ENCODE data around the gene SNED1.

DNA sequence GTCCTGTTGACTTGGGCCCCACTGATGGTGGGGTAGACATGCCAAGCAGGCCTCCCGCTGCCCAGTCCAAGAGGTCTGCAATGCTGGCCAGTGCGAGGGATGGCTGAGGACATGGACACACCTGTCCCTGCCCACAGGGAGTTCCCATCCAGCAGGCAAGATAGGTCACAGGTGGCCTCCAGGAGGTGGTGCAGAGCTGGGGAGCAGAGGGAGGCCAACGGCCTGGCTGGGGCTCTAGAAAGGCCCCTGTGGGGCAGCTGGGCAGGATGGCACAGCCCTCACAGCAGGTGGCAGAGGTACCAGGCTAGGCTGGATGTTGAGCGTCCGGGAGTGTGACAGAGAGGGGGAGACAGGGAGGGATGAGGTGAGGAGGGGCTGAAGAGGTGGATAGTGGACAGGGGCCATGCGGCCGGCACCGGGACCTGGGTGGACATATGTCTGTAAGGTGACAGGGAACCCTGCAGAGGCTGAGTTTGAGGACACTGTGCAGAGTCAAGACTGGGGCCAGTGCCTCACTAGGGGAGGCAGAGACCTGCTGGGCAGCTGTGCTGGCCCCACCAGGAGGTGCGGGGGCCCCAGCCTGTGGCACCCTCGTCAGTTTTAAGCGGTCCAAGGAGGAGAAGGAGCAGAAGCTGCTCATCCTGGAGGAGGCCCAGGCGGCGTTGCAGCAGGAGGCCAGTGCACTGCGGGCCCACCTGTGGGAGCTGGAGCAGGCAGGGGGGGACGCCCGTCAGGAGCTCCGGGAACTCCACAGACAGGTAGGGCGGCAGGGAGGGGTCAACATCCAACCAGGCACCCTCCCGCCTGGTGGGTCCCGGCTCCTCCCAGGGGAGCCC, 34.3 kb upstream of the SNED1 start:
- TF ChIP-seq ELF4 (CRISPR knock-in tag; IDR thresholded peaks at IDR 0.05; ENCODE audit: low read depth) (no peak), GABPB1 (CRISPR knock-in tag; IDR thresholded peaks at IDR 0.05) (no peak), PRRX2 (CRISPR knock-in tag; IDR thresholded peaks at IDR 0.05) (no peak)
- TF ChIP-seq, protein P1, sequence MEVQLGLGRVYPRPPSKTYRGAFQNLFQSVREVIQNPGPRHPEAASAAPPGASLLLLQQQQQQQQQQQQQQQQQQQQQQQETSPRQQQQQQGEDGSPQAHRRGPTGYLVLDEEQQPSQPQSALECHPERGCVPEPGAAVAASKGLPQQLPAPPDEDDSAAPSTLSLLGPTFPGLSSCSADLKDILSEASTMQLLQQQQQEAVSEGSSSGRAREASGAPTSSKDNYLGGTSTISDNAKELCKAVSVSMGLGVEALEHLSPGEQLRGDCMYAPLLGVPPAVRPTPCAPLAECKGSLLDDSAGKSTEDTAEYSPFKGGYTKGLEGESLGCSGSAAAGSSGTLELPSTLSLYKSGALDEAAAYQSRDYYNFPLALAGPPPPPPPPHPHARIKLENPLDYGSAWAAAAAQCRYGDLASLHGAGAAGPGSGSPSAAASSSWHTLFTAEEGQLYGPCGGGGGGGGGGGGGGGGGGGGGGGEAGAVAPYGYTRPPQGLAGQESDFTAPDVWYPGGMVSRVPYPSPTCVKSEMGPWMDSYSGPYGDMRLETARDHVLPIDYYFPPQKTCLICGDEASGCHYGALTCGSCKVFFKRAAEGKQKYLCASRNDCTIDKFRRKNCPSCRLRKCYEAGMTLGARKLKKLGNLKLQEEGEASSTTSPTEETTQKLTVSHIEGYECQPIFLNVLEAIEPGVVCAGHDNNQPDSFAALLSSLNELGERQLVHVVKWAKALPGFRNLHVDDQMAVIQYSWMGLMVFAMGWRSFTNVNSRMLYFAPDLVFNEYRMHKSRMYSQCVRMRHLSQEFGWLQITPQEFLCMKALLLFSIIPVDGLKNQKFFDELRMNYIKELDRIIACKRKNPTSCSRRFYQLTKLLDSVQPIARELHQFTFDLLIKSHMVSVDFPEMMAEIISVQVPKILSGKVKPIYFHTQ (CRISPR knock-in tag; IDR thresholded peaks at IDR 0.05) = no peak
- TF ChIP-seq, protein P2, sequence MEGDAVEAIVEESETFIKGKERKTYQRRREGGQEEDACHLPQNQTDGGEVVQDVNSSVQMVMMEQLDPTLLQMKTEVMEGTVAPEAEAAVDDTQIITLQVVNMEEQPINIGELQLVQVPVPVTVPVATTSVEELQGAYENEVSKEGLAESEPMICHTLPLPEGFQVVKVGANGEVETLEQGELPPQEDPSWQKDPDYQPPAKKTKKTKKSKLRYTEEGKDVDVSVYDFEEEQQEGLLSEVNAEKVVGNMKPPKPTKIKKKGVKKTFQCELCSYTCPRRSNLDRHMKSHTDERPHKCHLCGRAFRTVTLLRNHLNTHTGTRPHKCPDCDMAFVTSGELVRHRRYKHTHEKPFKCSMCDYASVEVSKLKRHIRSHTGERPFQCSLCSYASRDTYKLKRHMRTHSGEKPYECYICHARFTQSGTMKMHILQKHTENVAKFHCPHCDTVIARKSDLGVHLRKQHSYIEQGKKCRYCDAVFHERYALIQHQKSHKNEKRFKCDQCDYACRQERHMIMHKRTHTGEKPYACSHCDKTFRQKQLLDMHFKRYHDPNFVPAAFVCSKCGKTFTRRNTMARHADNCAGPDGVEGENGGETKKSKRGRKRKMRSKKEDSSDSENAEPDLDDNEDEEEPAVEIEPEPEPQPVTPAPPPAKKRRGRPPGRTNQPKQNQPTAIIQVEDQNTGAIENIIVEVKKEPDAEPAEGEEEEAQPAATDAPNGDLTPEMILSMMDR (IDR thresholded peaks at IDR 0.05) = no peak
- TF ChIP-seq, protein P3, sequence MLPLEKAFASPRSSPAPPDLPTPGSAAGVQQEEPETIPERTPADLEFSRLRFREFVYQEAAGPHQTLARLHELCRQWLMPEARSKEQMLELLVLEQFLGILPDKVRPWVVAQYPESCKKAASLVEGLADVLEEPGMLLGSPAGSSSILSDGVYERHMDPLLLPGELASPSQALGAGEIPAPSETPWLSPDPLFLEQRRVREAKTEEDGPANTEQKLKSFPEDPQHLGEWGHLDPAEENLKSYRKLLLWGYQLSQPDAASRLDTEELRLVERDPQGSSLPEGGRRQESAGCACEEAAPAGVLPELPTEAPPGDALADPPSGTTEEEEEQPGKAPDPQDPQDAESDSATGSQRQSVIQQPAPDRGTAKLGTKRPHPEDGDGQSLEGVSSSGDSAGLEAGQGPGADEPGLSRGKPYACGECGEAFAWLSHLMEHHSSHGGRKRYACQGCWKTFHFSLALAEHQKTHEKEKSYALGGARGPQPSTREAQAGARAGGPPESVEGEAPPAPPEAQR (CRISPR knock-in tag; IDR thresholded peaks at IDR 0.05) = no peak
